SK-N-SH (cell line): ENCODE results near the gene GOLGA5. TPM values are rescaled to one million over a fixed set of nuclear protein-coding genes. Genes with fewer than 3 reads are reported as not detected.
A peak's percentile ranks its signal among the peaks of the same experiment; 100 is the strongest.
"Not testable (repeated sequence)": the region's sequence is repeated elsewhere in the genome, so short reads cannot be mapped to it uniquely, and the experiment has no call there.

Experiments
- CTCF ChIA-PET: fragments of 300-600, 350-600 bp; formaldehyde crosslinking; extraction: SDS; loops from one replicate; lab custom pipeline; 2021; lab: Yijun Ruan, JAX
- POLR2A ChIA-PET: fragments of 350-600 bp; sonication (Branson Sonifier 250); formaldehyde crosslinking; extraction: SDS; loops from one replicate; lab custom pipeline; 2020; ENCODE audit warnings: antibody characterized with exemption, inconsistent platforms; lab: Yijun Ruan, JAX
- DNase-seq: peaks from one replicate; pipeline ENCODE4 v3.0.0; 2012
- H2AFZ ChIP-seq: fragments of 200-600 bp; sonication (generic); 2 replicates; pipeline ENCODE4 v1.8.1; 2016; ENCODE audit warnings: antibody characterized with exemption, mild to moderate bottlenecking, low read depth
- H3F3A ChIP-seq: fragments of 200-600 bp; sonication (generic); replicated peaks from 2 replicates; pipeline ENCODE3; 2016; ENCODE audit warnings: antibody characterized with exemption, mild to moderate bottlenecking; ENCODE audit not compliant: insufficient read depth
- H3K27ac ChIP-seq, 2 experiments: fragments of 200-500 bp in 1 of 2; fragments of 200-600 bp in 1 of 2; sonication (Bioruptor generic) in 1 of 2; sonication (generic), shearing (Covaris generic) in 1 of 2; 2 replicates each; pipeline versions ENCODE4 v1.5.1 to v1.6.1; 2014 to 2016; ENCODE audit warnings: low read depth in 2 of 2, inconsistent platforms in 1 of 2, low read length in 1 of 2, mild to moderate bottlenecking in 1 of 2, mixed read lengths in 1 of 2
- H3K27me3 ChIP-seq: fragments of 200-600 bp; sonication (generic), shearing (Covaris generic); 2 replicates; pipeline ENCODE4 v1.6.1; 2016; ENCODE audit warnings: mixed run types; ENCODE audit not compliant: insufficient read depth
- H3K36me3 ChIP-seq, 2 experiments: fragments of 200-500 bp in 1 of 2; fragments of 200-600 bp in 1 of 2; sonication (Bioruptor generic) in 1 of 2; sonication (generic) in 1 of 2; replicated peaks in 1 of 2; 2 replicates each; pipeline versions ENCODE3 to v1.5.1; 2014 to 2016; ENCODE audit warnings: low read length in 1 of 2, mild to moderate bottlenecking in 1 of 2; ENCODE audit not compliant: insufficient read depth in 2 of 2, control insufficient read depth in 1 of 2
- H3K4me1 ChIP-seq, 2 experiments: fragments of 200-500 bp in 1 of 2; fragments of 200-600 bp in 1 of 2; sonication (Bioruptor generic) in 1 of 2; sonication (generic), shearing (Covaris generic) in 1 of 2; 2 replicates each; pipeline versions ENCODE4 v1.5.1 to v1.6.1; 2014 to 2016; ENCODE audit warnings: low read depth in 1 of 2, low read length in 1 of 2, mixed run types in 1 of 2; ENCODE audit not compliant: insufficient read depth in 2 of 2, control insufficient read depth in 1 of 2
- H3K4me2 ChIP-seq: fragments of 200-600 bp; sonication (generic), shearing (Covaris generic); 2 replicates; pipeline ENCODE4 v1.6.1; 2017; ENCODE audit warnings: mixed run types
- H3K4me3 ChIP-seq, 2 experiments: fragments of 200-500 bp in 1 of 2; fragments of 200-600 bp in 1 of 2; sonication (Bioruptor generic) in 1 of 2; sonication (generic), shearing (Covaris generic) in 1 of 2; 2 replicates each; pipeline versions ENCODE4 v1.5.1 to v1.8.1; 2014 to 2016; ENCODE audit warnings: low read depth in 2 of 2, inconsistent platforms in 1 of 2, low read length in 1 of 2, mild to moderate bottlenecking in 1 of 2, mixed read lengths in 1 of 2, moderate library complexity in 1 of 2
- H3K79me2 ChIP-seq: fragments of 200-600 bp; sonication (generic); 2 replicates; pipeline ENCODE4 v1.8.1; 2017; ENCODE audit warnings: mild to moderate bottlenecking; ENCODE audit not compliant: insufficient read depth
- H3K9ac ChIP-seq: fragments of 200-600 bp; sonication (generic); 2 replicates; pipeline ENCODE4 v1.6.1; 2017; ENCODE audit warnings: mixed run types
- H3K9me2 ChIP-seq: fragments of 200-600 bp; sonication (generic); 2 replicates; pipeline ENCODE4 v1.6.1; 2017; ENCODE audit warnings: mixed run types
- H3K9me3 ChIP-seq: fragments of 200-600 bp; sonication (generic); 2 replicates; pipeline ENCODE4 v1.6.1; 2017; ENCODE audit warnings: mixed run types, mild to moderate bottlenecking, moderate library complexity
- H4K20me1 ChIP-seq: fragments of 200-600 bp; sonication (generic); 2 replicates; pipeline ENCODE4 v1.6.1; 2017; ENCODE audit warnings: mild to moderate bottlenecking, mixed run types; ENCODE audit not compliant: insufficient read depth
- CHD2 ChIP-seq: fragments of 150-350 bp; IDR thresholded peaks from 2 replicates; pipeline ENCODE4 v1.6.1; 2018; ENCODE audit warnings: low read length; ENCODE audit not compliant: partially characterized antibody
- FOSL2 ChIP-seq: IDR thresholded peaks from 2 replicates; pipeline ENCODE4 v1.4.0; 2012; ENCODE audit warnings: low read depth, mild to moderate bottlenecking, moderate library complexity, borderline replicate concordance
- FOXM1 ChIP-seq: IDR thresholded peaks from 2 replicates; pipeline ENCODE4 v1.4.0; 2012; ENCODE audit warnings: low read depth, mild to moderate bottlenecking
- PBX3 ChIP-seq: IDR thresholded peaks from 2 replicates; pipeline ENCODE4; 2012
- RAD21 ChIP-seq: IDR thresholded peaks from 2 replicates; pipeline ENCODE4 v1.6.1; 2012; ENCODE audit warnings: mild to moderate bottlenecking, low read length
- RFX5 ChIP-seq: IDR thresholded peaks from 2 replicates; pipeline ENCODE4 v1.6.1; 2012; ENCODE audit warnings: mild to moderate bottlenecking, improper control_type of control experiment, low read length
- SIN3A ChIP-seq: IDR thresholded peaks from 2 replicates; pipeline ENCODE4 v1.6.1; 2012; ENCODE audit warnings: low read depth, mild to moderate bottlenecking, low read length, moderate library complexity, borderline replicate concordance
- TCF12 ChIP-seq: IDR thresholded peaks from 2 replicates; pipeline ENCODE4 v1.4.0; 2012
- USF1 ChIP-seq: IDR thresholded peaks from 2 replicates; pipeline ENCODE4 v1.4.0; 2012; ENCODE audit warnings: low read depth, borderline replicate concordance
- USF2 ChIP-seq: fragments of 150-350 bp; IDR thresholded peaks from 2 replicates; pipeline ENCODE4 v1.6.1; 2017; ENCODE audit warnings: antibody characterized with exemption, low read length, low read depth, borderline replicate concordance
- YY1 ChIP-seq: IDR thresholded peaks from 2 replicates; pipeline ENCODE4 v1.4.0; 2012; ENCODE audit warnings: low read depth, mild to moderate bottlenecking
- WGBS: methylation state at CpG from one replicate; pipeline ENCODE4 v1.1.6; 2017; ENCODE audit warnings: low lambda C conversion rate; 5-methylcytosine and 5-hydroxymethylcytosine counted together
- polyA plus RNA-seq, 3 experiments: library from polyadenylated mRNA; depleted of rRNA; stranded (reverse); fragments of >200 nt; gene quantifications; 2 replicates each; pipeline ENCODE4 v1.2.3, GENCODE V29; 2012

GOLGA5 gene
- polyA plus RNA-seq, 1 of the 3 experiments (the other 2 are of a cell fraction): 25.6 TPM

- CTCF ChIA-PET: no interaction called here
- no peaks in the 10 kb centered on the region for H3K9me3 ChIP-seq
These were observed 19.5 kb upstream of the GOLGA5 start for GRCh38 chr14:92774572-92774971.

GRCh38 chr14:92775292-92775691 lies 18.8 kb upstream of the GOLGA5 start:
- H3K9me3 ChIP-seq, H4K20me1 ChIP-seq, H3K9me2 ChIP-seq, H3K36me3 ChIP-seq, POLR2A ChIA-PET, H2AFZ ChIP-seq, H3K4me1 ChIP-seq, H3F3A ChIP-seq, H3K27ac ChIP-seq, H3K27me3 ChIP-seq, H3K9ac ChIP-seq, H3K79me2 ChIP-seq, H3K4me3 ChIP-seq, H3K4me2 ChIP-seq, DNase-seq: not testable (repeated sequence)
- CTCF ChIA-PET: interaction anchor here (5.9 kb wide), 1 partner anchor 88 kb away, joined by 40 read pairs; no protein-coding TSS in a partner anchor
- 15% methylated on average over 2 of the region's 2 CpGs for WGBS

More at GRCh38 chr14:92774572-92774971, 19.5 kb upstream of the GOLGA5 start:
- no peaks in the 10 kb centered on the region for H3K79me2 ChIP-seq
- WGBS: 82% methylated on average over 8 of the region's 8 CpGs
- no peak overlapping the region for H3K4me2 ChIP-seq
- no peaks in the 10 kb centered on the region for H3K36me3 ChIP-seq
- H3K4me1 ChIP-seq: no peaks in the 10 kb centered on the region
- no peak overlapping the region for H3K27ac ChIP-seq
- no peak overlapping the region for H2AFZ ChIP-seq
- no peaks in the 10 kb centered on the region for H4K20me1 ChIP-seq
- H3K9ac ChIP-seq: no peak overlapping the region
- TF ChIP-seq TCF12: no peak
- TF ChIP-seq CHD2: no peak
- no peak for TF ChIP-seq RFX5
- no peak for TF ChIP-seq PBX3
- TF ChIP-seq USF2: no peak
- TF ChIP-seq FOXM1: no peak
- TF ChIP-seq RAD21: no peak
- no peak for TF ChIP-seq FOSL2
- TF ChIP-seq SIN3A: no peak
- no peak for DNase-seq
- no peaks in the 10 kb centered on the region for H3K9me2 ChIP-seq
- H3F3A ChIP-seq: no peaks in the 10 kb centered on the region
- POLR2A ChIA-PET: no interaction called here
- no peak overlapping the region for H3K4me3 ChIP-seq
- no peaks in the 10 kb centered on the region for H3K27me3 ChIP-seq

- H3K9me2 ChIP-seq, H3K9me3 ChIP-seq, POLR2A ChIA-PET, DNase-seq, H3K4me1 ChIP-seq, H3K36me3 ChIP-seq, H3K4me2 ChIP-seq, H3K27ac ChIP-seq, H3K4me3 ChIP-seq, H3K9ac ChIP-seq, H3K27me3 ChIP-seq, H3K79me2 ChIP-seq, H4K20me1 ChIP-seq: not testable (repeated sequence)
- TF ChIP-seq YY1 (0 out of 2 replicates have a peak, but pooled peaks have one; percentile 21), USF1 (peak; percentile 82)
- Histone ChIP-seq H3F3A (peaks cover 10% of the 10 kb centered on the region), H2AFZ (peak overlapping the region; percentile 47; the same call in 1 of the 2 replicates)
- CTCF ChIA-PET: interaction anchor here (0.9 to 5.9 kb wide), 2 partner anchors 70 to 92 kb away, joined by 3 to 40 read pairs; no protein-coding TSS in a partner anchor
- WGBS: 88% methylated on average over 2 of the region's 3 CpGs
These were observed 15.1 kb upstream of the GOLGA5 start for GRCh38 chr14:92778868-92779565.
